ENCODE results near the gene TP53TG3D. TPM values are rescaled to one million over a fixed set of nuclear protein-coding genes. Genes with fewer than 3 reads are reported as not detected.
"Not testable (repeated sequence)": the region's sequence is repeated elsewhere in the genome, so short reads cannot be mapped to it uniquely, and the experiment has no call there.

TP53TG3D gene, protein sequence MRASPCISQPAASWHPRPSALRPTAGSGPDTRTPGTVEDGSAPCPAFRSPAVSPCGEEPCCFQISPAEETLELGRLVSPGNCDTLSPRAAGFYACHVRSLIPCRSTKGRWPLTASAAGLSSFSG
- total RNA-seq = not detected in 2 replicates
- not detected in 2 replicates for polyA plus RNA-seq

DNA sequence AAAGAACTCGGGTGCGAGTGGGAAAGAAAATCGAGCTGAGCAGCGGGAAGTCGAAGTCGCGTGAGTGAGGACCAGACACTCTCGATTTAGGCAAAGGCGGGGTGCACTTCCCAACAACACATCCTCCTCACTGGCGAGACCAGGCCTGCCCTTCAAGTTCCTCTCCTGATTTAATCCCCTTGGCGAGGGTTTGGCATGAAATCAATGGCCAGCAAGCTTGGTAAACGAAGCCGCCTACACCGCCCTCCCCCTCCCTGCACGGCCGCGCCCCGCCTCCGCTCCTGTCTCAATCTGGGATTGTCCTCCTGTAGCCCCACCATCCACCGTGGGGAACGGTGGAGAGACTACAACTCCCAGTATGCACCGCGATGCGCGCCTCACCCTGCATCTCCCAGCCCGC lies at the start of gene TP53TG3D:
Gene TP53TG3D, plus strand, starts transcription at position 301 of the 400 bp plus-strand sequence. Its CDS starts 68 bp downstream, at position 369.
- not testable (repeated sequence) for H3K4me1 ChIP-seq (ENCODE audit: low read depth); H3K9me3 ChIP-seq (ENCODE audit: low read depth); H3K27ac ChIP-seq; DNase-seq (ENCODE audit: low read depth in 1 of 2, low spot score in 1 of 2); H3K27me3 ChIP-seq; H3K36me3 ChIP-seq; H3K4me3 ChIP-seq

DNA sequence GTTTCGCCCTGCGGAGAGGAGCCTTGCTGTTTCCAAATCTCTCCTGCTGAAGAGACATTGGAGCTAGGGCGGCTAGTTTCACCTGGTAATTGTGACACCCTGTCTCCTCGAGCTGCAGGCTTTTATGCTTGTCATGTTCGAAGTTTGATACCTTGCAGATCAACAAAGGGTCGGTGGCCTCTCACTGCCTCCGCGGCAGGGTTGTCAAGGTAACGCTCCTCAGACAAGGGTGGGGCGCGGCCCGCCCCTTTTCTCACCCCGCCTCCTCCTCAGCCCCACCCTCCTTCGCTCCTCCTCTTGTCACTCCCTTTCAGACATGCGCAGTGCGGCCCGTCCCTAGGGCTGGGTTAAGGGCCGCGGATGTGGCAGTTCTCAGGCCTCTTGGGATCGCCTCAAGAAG lies 421 bp downstream of the TP53TG3D start:
- not testable (repeated sequence) for H3K4me3 ChIP-seq; H3K4me1 ChIP-seq (ENCODE audit: low read depth); H3K27me3 ChIP-seq; H3K9me3 ChIP-seq (ENCODE audit: low read depth); DNase-seq (ENCODE audit: low read depth in 1 of 2, low spot score in 1 of 2); H3K36me3 ChIP-seq; H3K27ac ChIP-seq

DNA sequence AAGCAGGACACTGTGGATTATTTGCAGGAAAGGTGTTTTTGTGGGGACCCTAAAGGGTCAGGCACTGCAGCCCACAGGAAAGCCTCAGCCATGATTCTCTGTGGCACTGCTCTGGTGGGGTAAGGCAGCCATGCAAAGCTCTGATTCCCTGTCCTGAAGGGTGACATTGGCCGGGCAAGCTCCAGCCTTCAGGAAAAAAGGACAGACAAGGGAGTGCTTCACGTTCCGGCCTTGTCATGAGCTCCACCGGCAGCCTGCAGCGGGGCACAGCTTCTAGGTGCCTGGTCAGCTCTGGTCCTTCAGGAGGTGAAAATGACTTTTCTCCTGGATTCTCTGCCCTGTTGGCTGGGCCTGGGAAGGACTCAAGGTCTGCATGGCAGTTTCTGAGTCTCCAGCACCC lies 8.4 kb downstream of the TP53TG3D start:
- H3K27me3 ChIP-seq; H3K4me3 ChIP-seq; H3K4me1 ChIP-seq (ENCODE audit: low read depth); H3K36me3 ChIP-seq; DNase-seq (ENCODE audit: low read depth in 1 of 2, low spot score in 1 of 2); H3K9me3 ChIP-seq (ENCODE audit: low read depth); H3K27ac ChIP-seq: not testable (repeated sequence)

DNA sequence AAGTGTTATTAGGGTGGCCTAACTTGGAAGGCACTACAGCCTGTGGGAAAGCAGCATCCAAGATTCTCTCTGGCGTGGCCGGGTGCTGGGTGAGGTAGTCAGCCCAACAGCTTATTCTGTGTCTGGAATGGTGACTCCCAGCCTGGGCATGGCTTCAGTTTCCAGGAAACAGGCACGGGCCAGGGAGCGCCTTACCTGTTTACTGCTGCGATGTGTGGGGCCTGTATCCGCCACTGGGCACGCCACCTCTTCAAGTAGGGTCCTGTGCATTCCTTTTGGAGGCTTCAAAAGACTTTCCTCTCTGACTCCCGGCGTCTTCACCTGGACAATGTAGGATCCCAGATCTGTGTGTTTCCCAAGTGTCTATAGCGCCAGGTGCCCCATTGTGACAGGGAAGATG lies 10.5 kb downstream of the TP53TG3D start:
- not testable (repeated sequence) for H3K27me3 ChIP-seq; H3K4me1 ChIP-seq (ENCODE audit: low read depth); DNase-seq (ENCODE audit: low read depth in 1 of 2, low spot score in 1 of 2); H3K27ac ChIP-seq; H3K36me3 ChIP-seq; H3K4me3 ChIP-seq; H3K9me3 ChIP-seq (ENCODE audit: low read depth)

DNA sequence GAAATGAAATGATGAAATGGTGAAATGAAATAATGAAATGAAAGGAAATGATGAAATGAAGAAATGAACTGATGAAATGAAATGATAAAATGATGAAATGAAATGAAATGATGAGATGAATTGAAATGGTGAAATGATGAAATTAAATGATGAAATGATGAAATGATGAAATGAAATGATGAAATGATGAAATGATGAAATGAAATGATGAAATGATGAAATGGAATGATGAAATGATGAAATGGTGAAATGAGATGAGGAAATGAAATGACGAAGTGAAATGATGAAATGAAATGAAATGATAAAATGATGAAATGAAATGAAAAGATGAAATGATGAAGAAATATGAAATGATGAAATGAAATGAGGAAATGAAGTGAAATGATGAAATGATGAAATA lies 28.8 kb downstream of the TP53TG3D start:
- not testable (repeated sequence) for H3K4me3 ChIP-seq; DNase-seq (ENCODE audit: low read depth in 1 of 2, low spot score in 1 of 2); H3K27ac ChIP-seq; H3K9me3 ChIP-seq (ENCODE audit: low read depth); H3K4me1 ChIP-seq (ENCODE audit: low read depth); H3K27me3 ChIP-seq; H3K36me3 ChIP-seq

DNA sequence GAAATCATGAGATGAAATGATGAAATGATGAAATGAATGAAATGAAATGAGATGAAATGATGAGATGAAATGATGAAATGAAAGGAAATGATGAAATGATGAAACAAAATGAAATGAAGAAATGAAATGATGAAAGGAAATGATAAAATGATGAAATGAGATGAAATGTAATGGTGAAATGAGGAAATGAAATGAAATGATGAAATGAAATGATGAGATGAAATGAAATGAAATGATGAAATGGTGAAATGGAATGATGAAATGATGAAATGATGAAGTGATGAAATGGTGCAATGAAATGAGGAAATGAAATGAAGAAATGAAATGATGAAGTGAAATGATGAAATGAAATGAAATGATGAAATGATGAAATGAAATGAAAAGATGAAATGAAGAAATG lies 29.9 kb downstream of the TP53TG3D start:
- not testable (repeated sequence) for H3K9me3 ChIP-seq (ENCODE audit: low read depth); H3K27me3 ChIP-seq; H3K4me3 ChIP-seq; H3K36me3 ChIP-seq; H3K27ac ChIP-seq; H3K4me1 ChIP-seq (ENCODE audit: low read depth); DNase-seq (ENCODE audit: low read depth in 1 of 2, low spot score in 1 of 2)

DNA sequence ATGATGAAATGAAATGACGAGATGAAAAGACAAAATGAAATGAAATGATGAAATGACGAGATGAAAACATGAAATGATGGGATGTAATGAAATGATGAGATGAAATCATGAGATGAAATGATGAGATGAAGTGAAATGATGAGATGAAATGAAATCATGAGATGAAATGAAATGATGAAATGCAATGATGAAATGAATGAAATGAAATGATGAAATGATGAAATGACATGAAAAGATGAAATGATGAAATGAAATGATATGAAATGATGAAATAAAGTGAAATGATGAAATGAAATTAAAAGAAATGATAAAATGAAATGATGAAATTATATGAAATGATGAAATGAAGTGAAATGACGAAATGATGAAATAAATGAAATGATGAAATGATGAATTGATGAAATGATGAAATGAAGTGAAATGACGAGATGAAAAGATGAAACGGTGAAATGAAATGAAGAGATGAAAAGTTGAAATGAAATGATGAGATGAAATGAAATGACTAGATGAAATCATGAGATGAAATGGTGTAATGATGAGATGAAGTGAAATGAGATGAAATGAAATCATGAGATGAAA lies 30.9 kb downstream of the TP53TG3D start:
- not testable (repeated sequence) for H3K27ac ChIP-seq; H3K27me3 ChIP-seq; DNase-seq (ENCODE audit: low read depth in 1 of 2, low spot score in 1 of 2); H3K4me3 ChIP-seq; H3K9me3 ChIP-seq (ENCODE audit: low read depth); H3K36me3 ChIP-seq; H3K4me1 ChIP-seq (ENCODE audit: low read depth)

DNA sequence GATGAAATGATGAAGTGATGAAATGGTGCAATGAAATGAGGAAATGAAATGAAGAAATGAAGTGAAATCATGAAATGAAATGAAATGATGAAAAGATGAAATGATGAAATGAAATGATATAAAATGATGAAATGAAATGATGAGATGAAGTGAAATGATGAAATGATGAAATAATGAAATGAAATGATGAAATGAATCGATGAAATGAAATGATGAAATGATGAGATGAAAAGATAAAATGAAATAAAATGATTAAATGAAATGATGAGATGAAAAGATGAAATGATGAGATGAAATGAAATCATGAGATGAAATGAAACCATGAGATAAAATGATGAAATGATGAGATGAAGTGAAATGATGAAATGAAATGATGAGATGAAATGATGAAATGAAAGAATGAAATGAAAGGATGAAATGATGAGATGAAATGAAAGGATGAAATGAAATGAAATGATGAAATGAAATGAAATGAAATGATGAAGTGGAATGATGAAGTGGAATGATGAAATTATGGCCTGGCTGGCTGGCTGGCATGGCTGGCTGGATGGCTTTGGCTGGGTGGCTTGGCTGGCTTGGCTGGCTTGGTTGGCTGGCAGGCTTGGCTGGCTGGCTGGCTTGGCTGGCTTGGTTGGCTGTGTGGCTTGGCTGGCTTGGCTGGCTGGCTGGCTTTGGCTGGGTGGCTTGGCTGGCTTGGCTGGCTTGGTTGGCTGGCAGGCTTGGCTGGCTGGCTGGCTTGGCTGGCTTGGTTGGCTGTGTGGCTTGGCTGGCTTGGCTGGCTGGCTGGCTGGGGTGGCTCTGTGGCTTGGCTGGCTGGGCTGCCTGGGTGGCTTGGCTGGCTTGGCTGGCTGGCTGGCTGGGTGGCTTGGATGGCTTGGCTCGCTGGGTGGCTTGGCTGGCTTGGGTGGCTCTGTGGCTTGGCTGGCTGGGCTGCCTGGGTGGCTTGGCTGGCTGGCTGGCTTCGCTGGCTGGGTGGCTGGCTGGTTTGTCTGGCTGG lies 32.0 kb downstream of the TP53TG3D start:
- not testable (repeated sequence) for H3K9me3 ChIP-seq (ENCODE audit: low read depth); H3K36me3 ChIP-seq; H3K27ac ChIP-seq; DNase-seq (ENCODE audit: low read depth in 1 of 2, low spot score in 1 of 2); H3K27me3 ChIP-seq; H3K4me1 ChIP-seq (ENCODE audit: low read depth); H3K4me3 ChIP-seq

DNA sequence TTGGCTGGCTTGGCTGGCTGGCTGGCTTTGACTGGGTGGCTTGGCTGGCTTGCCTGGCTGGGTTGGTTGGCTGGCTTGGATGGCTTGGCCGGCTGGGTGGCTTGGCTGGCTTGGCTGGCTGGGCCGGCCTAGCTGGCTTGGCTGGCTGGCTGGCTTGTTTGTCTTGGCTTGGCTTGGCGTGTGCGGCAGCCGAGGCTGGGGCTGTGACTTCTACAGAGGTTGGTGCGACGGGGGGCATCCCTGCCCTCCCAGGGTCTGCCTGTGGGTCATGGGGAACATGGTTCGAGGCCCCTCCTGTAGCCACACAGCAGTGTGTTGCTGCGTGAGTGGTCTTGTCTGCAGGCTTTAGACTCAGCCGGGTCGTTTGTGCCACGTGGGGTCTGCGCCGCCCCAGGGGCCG lies 33.1 kb downstream of the TP53TG3D start:
- not testable (repeated sequence) for H3K4me1 ChIP-seq (ENCODE audit: low read depth); DNase-seq (ENCODE audit: low read depth in 1 of 2, low spot score in 1 of 2); H3K27ac ChIP-seq; H3K36me3 ChIP-seq; H3K9me3 ChIP-seq (ENCODE audit: low read depth); H3K27me3 ChIP-seq; H3K4me3 ChIP-seq

DNA sequence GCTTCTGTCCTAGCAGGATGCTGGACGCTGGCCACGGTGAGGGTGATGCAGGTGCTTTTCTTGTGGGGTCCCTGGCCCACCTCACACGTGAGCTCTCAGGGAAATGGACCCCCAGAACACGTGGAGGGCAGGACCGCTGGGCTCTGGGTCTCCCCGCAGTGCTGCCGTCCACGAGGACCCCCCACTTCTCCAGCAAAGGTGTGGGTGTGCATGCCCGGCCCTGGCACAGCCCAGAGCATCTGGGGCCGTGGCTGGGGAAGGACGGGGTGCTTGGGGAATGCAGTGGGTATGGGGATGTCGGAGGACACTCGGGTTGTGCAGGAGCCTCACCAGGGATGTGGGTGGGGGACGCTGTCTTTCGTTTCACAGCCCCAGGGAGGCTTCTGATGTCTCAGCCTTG lies 34.7 kb downstream of the TP53TG3D start:
- not testable (repeated sequence) for H3K4me3 ChIP-seq; DNase-seq (ENCODE audit: low read depth in 1 of 2, low spot score in 1 of 2); H3K4me1 ChIP-seq (ENCODE audit: low read depth); H3K27ac ChIP-seq; H3K36me3 ChIP-seq; H3K27me3 ChIP-seq; H3K9me3 ChIP-seq (ENCODE audit: low read depth)

DNA sequence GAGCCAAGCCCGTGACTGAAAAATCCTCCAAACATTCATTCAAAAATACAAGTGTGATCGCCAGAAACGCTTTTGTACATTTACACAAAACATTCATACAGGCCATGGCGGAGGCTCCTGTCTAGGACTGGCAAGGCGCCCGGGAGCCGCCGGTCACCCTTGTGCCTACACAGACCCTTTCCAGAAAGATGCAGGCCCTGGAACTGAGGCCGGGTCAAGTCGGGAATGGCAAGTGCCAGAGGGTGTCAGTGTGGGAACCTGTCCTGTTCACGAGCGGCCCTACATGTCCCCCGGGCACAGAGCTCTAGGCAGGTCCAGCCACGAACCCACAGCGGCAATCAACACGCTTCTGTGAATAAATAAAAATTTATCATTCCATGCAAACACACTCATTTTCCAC lies 36.1 kb downstream of the TP53TG3D start:
- DNase-seq (ENCODE audit: low read depth in 1 of 2, low spot score in 1 of 2); H3K36me3 ChIP-seq; H3K9me3 ChIP-seq (ENCODE audit: low read depth); H3K27me3 ChIP-seq; H3K27ac ChIP-seq; H3K4me1 ChIP-seq (ENCODE audit: low read depth); H3K4me3 ChIP-seq: not testable (repeated sequence)

DNA sequence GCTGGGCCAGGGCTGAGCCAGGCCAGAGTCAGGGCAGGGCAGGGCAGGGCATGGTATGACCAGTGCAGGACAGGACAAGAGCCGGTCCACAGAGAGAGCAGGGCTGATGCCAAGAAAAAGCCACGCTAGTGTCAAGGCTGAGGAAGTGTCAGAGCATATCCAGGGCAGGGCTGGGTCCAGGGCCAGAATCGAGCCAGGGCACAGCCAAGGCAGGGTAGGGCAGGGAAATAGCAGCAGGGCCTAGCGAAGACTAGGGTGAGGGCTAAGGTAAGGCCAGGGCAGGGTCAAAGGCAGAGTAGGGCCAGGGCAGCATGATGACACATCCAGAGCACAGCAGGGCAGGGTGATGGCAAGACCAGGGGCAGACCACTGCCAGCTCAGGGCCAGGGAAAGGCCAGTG lies 49.7 kb downstream of the TP53TG3D start:
- not testable (repeated sequence) for H3K4me1 ChIP-seq (ENCODE audit: low read depth); DNase-seq (ENCODE audit: low read depth in 1 of 2, low spot score in 1 of 2); H3K9me3 ChIP-seq (ENCODE audit: low read depth); H3K4me3 ChIP-seq; H3K27ac ChIP-seq; H3K36me3 ChIP-seq; H3K27me3 ChIP-seq
